SK-N-SH (cell line): ENCODE data around the gene PITHD1. TPM values are rescaled to one million over a fixed set of nuclear protein-coding genes. Genes with fewer than 3 reads are reported as not detected.
"Not testable (repeated sequence)": the region's sequence is repeated elsewhere in the genome, so short reads cannot be mapped to it uniquely, and the experiment has no call there.

ENCODE experiments used
- CTCF ChIA-PET: fragments of 300-600, 350-600 bp; formaldehyde crosslinking; extraction: SDS; loops from one replicate; lab custom pipeline; 2021; lab: Yijun Ruan, JAX
- POLR2A ChIA-PET: fragments of 350-600 bp; sonication (Branson Sonifier 250); formaldehyde crosslinking; extraction: SDS; loops from one replicate; lab custom pipeline; 2020; ENCODE audit warnings: antibody characterized with exemption, inconsistent platforms; lab: Yijun Ruan, JAX
- DNase-seq: peaks from one replicate; pipeline ENCODE4 v3.0.0; 2012
- H2AFZ ChIP-seq: fragments of 200-600 bp; sonication (generic); 2 replicates; pipeline ENCODE4 v1.8.1; 2016; ENCODE audit warnings: antibody characterized with exemption, mild to moderate bottlenecking, low read depth
- H3F3A ChIP-seq: fragments of 200-600 bp; sonication (generic); replicated peaks from 2 replicates; pipeline ENCODE3; 2016; ENCODE audit warnings: antibody characterized with exemption, mild to moderate bottlenecking; ENCODE audit not compliant: insufficient read depth
- H3K27ac ChIP-seq, 2 experiments: fragments of 200-500 bp in 1 of 2; fragments of 200-600 bp in 1 of 2; sonication (Bioruptor generic) in 1 of 2; sonication (generic), shearing (Covaris generic) in 1 of 2; 2 replicates each; pipeline versions ENCODE4 v1.5.1 to v1.6.1; 2014 to 2016; ENCODE audit warnings: low read depth in 2 of 2, inconsistent platforms in 1 of 2, low read length in 1 of 2, mild to moderate bottlenecking in 1 of 2, mixed read lengths in 1 of 2
- H3K27me3 ChIP-seq: fragments of 200-600 bp; sonication (generic), shearing (Covaris generic); 2 replicates; pipeline ENCODE4 v1.6.1; 2016; ENCODE audit warnings: mixed run types; ENCODE audit not compliant: insufficient read depth
- H3K36me3 ChIP-seq, 2 experiments: fragments of 200-500 bp in 1 of 2; fragments of 200-600 bp in 1 of 2; sonication (Bioruptor generic) in 1 of 2; sonication (generic) in 1 of 2; replicated peaks in 1 of 2; 2 replicates each; pipeline versions ENCODE3 to v1.5.1; 2014 to 2016; ENCODE audit warnings: low read length in 1 of 2, mild to moderate bottlenecking in 1 of 2; ENCODE audit not compliant: insufficient read depth in 2 of 2, control insufficient read depth in 1 of 2
- H3K4me1 ChIP-seq, 2 experiments: fragments of 200-500 bp in 1 of 2; fragments of 200-600 bp in 1 of 2; sonication (Bioruptor generic) in 1 of 2; sonication (generic), shearing (Covaris generic) in 1 of 2; 2 replicates each; pipeline versions ENCODE4 v1.5.1 to v1.6.1; 2014 to 2016; ENCODE audit warnings: low read depth in 1 of 2, low read length in 1 of 2, mixed run types in 1 of 2; ENCODE audit not compliant: insufficient read depth in 2 of 2, control insufficient read depth in 1 of 2
- H3K4me2 ChIP-seq: fragments of 200-600 bp; sonication (generic), shearing (Covaris generic); 2 replicates; pipeline ENCODE4 v1.6.1; 2017; ENCODE audit warnings: mixed run types
- H3K4me3 ChIP-seq, 2 experiments: fragments of 200-500 bp in 1 of 2; fragments of 200-600 bp in 1 of 2; sonication (Bioruptor generic) in 1 of 2; sonication (generic), shearing (Covaris generic) in 1 of 2; 2 replicates each; pipeline versions ENCODE4 v1.5.1 to v1.8.1; 2014 to 2016; ENCODE audit warnings: low read depth in 2 of 2, inconsistent platforms in 1 of 2, low read length in 1 of 2, mild to moderate bottlenecking in 1 of 2, mixed read lengths in 1 of 2, moderate library complexity in 1 of 2
- H3K79me2 ChIP-seq: fragments of 200-600 bp; sonication (generic); 2 replicates; pipeline ENCODE4 v1.8.1; 2017; ENCODE audit warnings: mild to moderate bottlenecking; ENCODE audit not compliant: insufficient read depth
- H3K9ac ChIP-seq: fragments of 200-600 bp; sonication (generic); 2 replicates; pipeline ENCODE4 v1.6.1; 2017; ENCODE audit warnings: mixed run types
- H3K9me2 ChIP-seq: fragments of 200-600 bp; sonication (generic); 2 replicates; pipeline ENCODE4 v1.6.1; 2017; ENCODE audit warnings: mixed run types
- H3K9me3 ChIP-seq: fragments of 200-600 bp; sonication (generic); 2 replicates; pipeline ENCODE4 v1.6.1; 2017; ENCODE audit warnings: mixed run types, mild to moderate bottlenecking, moderate library complexity
- H4K20me1 ChIP-seq: fragments of 200-600 bp; sonication (generic); 2 replicates; pipeline ENCODE4 v1.6.1; 2017; ENCODE audit warnings: mild to moderate bottlenecking, mixed run types; ENCODE audit not compliant: insufficient read depth
- ELF1 ChIP-seq: IDR thresholded peaks from 2 replicates; pipeline ENCODE4 v1.4.0; 2012
- GABPA ChIP-seq: IDR thresholded peaks from 2 replicates; pipeline ENCODE4 v1.4.0; 2012; ENCODE audit warnings: low read depth, mild to moderate bottlenecking
- NFIC ChIP-seq: IDR thresholded peaks from 2 replicates; pipeline ENCODE4 v1.4.0; 2012; ENCODE audit warnings: borderline replicate concordance
- RCOR1 ChIP-seq: fragments of 150-350 bp; IDR thresholded peaks from 2 replicates; pipeline ENCODE4 v1.6.1; 2017; ENCODE audit warnings: antibody characterized with exemption, low read length
- SIN3A ChIP-seq: IDR thresholded peaks from 2 replicates; pipeline ENCODE4 v1.6.1; 2012; ENCODE audit warnings: low read depth, mild to moderate bottlenecking, low read length, moderate library complexity, borderline replicate concordance
- TCF12 ChIP-seq: IDR thresholded peaks from 2 replicates; pipeline ENCODE4 v1.4.0; 2012
- YY1 ChIP-seq: IDR thresholded peaks from 2 replicates; pipeline ENCODE4 v1.4.0; 2012; ENCODE audit warnings: low read depth, mild to moderate bottlenecking
- WGBS: methylation state at CpG from one replicate; pipeline ENCODE4 v1.1.6; 2017; ENCODE audit warnings: low lambda C conversion rate; 5-methylcytosine and 5-hydroxymethylcytosine counted together
- polyA plus RNA-seq, 3 experiments: library from polyadenylated mRNA; depleted of rRNA; stranded (reverse); fragments of >200 nt; gene quantifications; 2 replicates each; pipeline ENCODE4 v1.2.3, GENCODE V29; 2012
- TF ChIP-seq, protein P1 (sequence below): fragments of 150-350 bp; IDR thresholded peaks from 2 replicates; pipeline ENCODE4 v1.6.1; 2017; ENCODE audit warnings: antibody characterized with exemption, low read length, low read depth, borderline replicate concordance
- TF ChIP-seq, protein P2 (sequence below): fragments of 200-600 bp; sonication (generic); IDR thresholded peaks from 2 replicates; pipeline ENCODE4 v1.6.1; 2017; ENCODE audit warnings: antibody characterized with exemption, mild to moderate bottlenecking, moderate library complexity

The PITHD1 gene
- polyA plus RNA-seq, 1 of the 3 experiments (the other 2 are of a cell fraction): 36.3 TPM

DNA sequence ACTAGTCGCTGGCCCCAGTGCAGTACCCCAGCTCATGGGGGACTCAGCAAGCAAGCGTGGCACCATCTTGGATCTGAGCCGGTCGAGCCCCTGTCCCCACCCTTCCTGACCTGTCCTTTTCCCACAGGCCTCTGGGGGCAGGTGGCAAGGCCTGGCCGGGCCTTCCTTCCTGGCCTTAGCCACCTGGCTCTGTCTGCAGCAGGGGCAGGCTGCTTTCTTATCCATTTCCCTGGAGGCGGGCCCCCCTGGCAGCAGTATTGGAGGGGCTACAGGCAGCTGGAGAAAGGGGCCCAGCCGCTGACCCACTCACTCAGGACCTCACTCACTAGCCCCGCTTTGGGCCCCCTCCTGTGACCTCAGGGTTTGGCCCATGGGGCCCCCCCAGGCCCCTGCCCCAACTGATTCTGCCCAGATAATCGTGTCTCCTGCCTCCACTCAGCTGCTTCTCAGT, 16.5 kb downstream of the PITHD1 start:
- H3K9me2 ChIP-seq, H3K4me3 ChIP-seq, DNase-seq, H2AFZ ChIP-seq, POLR2A ChIA-PET, H3K9ac ChIP-seq, H3K9me3 ChIP-seq, H3K27ac ChIP-seq, H4K20me1 ChIP-seq, H3K27me3 ChIP-seq, H3K4me2 ChIP-seq: not testable (repeated sequence)
- H3K36me3 ChIP-seq: peaks cover 11 to 44% of the 10 kb centered on the region in 2 experiments
- CTCF ChIA-PET: interaction anchor here (0.7 to 1.4 kb wide), 4 partner anchors 14 to 23 kb away, joined by 3 to 5 read pairs (median 4); no protein-coding TSS in a partner anchor
- 90% methylated on average over 7 of the region's 9 CpGs for WGBS
- peaks cover 10 to 33% of the 10 kb centered on the region in 2 experiments; a peak in 3 of 4 replicates for H3K4me1 ChIP-seq
- peaks cover 25% of the 10 kb centered on the region for H3K79me2 ChIP-seq
- peaks cover 16% of the 10 kb centered on the region for H3F3A ChIP-seq

DNA sequence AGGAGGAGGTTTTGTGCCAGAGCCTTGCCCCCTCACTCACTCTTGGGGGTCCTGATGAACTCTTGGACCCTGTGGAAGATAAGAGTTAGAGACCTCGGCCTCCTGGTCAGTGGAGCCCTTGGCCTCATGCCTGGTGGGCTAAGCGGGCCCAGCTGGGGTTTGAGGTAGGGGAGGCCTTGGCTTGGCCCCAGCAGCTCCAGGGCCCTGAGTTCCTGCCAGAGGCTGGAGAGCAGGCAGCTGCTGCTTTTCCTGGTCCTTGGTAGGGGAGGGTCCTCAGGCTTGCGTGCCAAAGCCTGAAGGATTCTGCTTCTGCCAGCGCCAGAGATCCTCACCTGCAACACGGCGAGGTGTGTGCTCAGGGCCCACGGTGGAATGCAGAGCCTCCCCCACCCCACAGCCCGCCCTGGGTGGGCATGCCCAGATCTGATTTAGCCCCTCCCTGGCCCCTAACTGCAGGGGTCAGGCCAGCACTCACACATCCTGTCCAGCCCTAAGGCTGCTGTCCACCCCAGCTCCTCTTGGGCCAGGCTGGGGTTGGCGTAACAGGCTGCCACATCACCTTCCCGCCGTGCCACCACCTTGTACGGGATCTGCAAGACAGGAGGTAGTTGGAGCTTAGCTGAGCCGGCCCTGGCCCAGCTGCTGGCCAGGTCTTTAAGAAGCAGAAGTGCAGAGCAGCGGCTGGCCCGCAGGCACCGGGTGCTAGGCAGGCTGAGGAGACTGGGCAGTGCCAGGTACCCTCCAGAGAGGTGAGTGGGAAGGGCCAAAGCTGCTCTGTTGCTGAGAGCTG, 17.7 kb downstream of the PITHD1 start:
- Histone ChIP-seq H4K20me1 (no peaks in the 10 kb centered on the region), H3K36me3 (peaks cover 11 to 44% of the 10 kb centered on the region in 2 experiments), H3K4me1 (peaks cover 5 to 28% of the 10 kb centered on the region in 2 experiments; a peak in 1 of 4 replicates), H3F3A (peaks cover 7% of the 10 kb centered on the region), H2AFZ (no peak overlapping the region), H3K27me3 (no peaks in the 10 kb centered on the region), H3K4me2 (no peak overlapping the region), H3K27ac (no peak overlapping the region), H3K79me2 (peaks cover 25% of the 10 kb centered on the region), H3K9ac (no peak overlapping the region), H3K9me2 (no peaks in the 10 kb centered on the region), H3K9me3 (no peaks in the 10 kb centered on the region), H3K4me3 (no peak overlapping the region)
- ChIA-PET POLR2A (no interaction called here), CTCF (interaction anchor here (0.7 to 1.5 kb wide), 3 partner anchors 14 to 121 kb away, joined by 3 to 7 read pairs (median 3); no protein-coding TSS in a partner anchor)
- 80% methylated on average over 5 of the region's 16 CpGs for WGBS
- TF ChIP-seq YY1: no peak
- no peak for TF ChIP-seq RCOR1
- no peak for TF ChIP-seq GABPA
- TF ChIP-seq, protein P1, sequence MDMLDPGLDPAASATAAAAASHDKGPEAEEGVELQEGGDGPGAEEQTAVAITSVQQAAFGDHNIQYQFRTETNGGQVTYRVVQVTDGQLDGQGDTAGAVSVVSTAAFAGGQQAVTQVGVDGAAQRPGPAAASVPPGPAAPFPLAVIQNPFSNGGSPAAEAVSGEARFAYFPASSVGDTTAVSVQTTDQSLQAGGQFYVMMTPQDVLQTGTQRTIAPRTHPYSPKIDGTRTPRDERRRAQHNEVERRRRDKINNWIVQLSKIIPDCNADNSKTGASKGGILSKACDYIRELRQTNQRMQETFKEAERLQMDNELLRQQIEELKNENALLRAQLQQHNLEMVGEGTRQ: no peak
- TF ChIP-seq SIN3A: no peak
- no peak for TF ChIP-seq TCF12
- no peak for TF ChIP-seq NFIC
- no peak for TF ChIP-seq ELF1
- TF ChIP-seq, protein P2, sequence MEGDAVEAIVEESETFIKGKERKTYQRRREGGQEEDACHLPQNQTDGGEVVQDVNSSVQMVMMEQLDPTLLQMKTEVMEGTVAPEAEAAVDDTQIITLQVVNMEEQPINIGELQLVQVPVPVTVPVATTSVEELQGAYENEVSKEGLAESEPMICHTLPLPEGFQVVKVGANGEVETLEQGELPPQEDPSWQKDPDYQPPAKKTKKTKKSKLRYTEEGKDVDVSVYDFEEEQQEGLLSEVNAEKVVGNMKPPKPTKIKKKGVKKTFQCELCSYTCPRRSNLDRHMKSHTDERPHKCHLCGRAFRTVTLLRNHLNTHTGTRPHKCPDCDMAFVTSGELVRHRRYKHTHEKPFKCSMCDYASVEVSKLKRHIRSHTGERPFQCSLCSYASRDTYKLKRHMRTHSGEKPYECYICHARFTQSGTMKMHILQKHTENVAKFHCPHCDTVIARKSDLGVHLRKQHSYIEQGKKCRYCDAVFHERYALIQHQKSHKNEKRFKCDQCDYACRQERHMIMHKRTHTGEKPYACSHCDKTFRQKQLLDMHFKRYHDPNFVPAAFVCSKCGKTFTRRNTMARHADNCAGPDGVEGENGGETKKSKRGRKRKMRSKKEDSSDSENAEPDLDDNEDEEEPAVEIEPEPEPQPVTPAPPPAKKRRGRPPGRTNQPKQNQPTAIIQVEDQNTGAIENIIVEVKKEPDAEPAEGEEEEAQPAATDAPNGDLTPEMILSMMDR: no peak
- no peak for DNase-seq
